MM.1S (cell line): ENCODE measurements around the gene FBN2.

Experiments
- DNase-seq: peaks from one replicate; pipeline ENCODE4 v3.0.0-alpha.2; 2015
- H2AFZ ChIP-seq: fragments of 300-600 bp; sonication (generic); 2 replicates; pipeline ENCODE4 v1.6.0; 2016; ENCODE audit warnings: antibody characterized with exemption, low read length
- H3F3A ChIP-seq: fragments of 300-600 bp; sonication (generic); 2 replicates; pipeline ENCODE4 v1.6.1; 2016; ENCODE audit warnings: mild to moderate bottlenecking, antibody characterized with exemption, low read length, moderate library complexity, mixed read lengths; ENCODE audit not compliant: insufficient read depth
- H3K27ac ChIP-seq: fragments of 300-600 bp; sonication (generic); 2 replicates; pipeline ENCODE4 v1.5.1; 2016; ENCODE audit warnings: mild to moderate bottlenecking, low read length
- H3K27me3 ChIP-seq: fragments of 300-600 bp; sonication (generic); replicated peaks from 2 replicates; pipeline ENCODE4 v1.6.0; 2016; ENCODE audit warnings: low read length; ENCODE audit not compliant: insufficient read depth
- H3K36me3 ChIP-seq: fragments of 300-600 bp; sonication (generic); replicated peaks from 2 replicates; pipeline ENCODE4 v1.6.1; 2016; ENCODE audit warnings: mild to moderate bottlenecking, low read length, mixed read lengths; ENCODE audit not compliant: insufficient read depth
- H3K4me1 ChIP-seq: fragments of 300-600 bp; sonication (generic); 2 replicates; pipeline ENCODE4 v1.6.1; 2016; ENCODE audit warnings: low read length, mixed read lengths
- H3K4me2 ChIP-seq: fragments of 300-600 bp; sonication (generic); 2 replicates; pipeline ENCODE4 v1.6.0; 2016; ENCODE audit warnings: low read depth, low read length
- H3K4me3 ChIP-seq: fragments of 300-600 bp; sonication (generic); 2 replicates; pipeline ENCODE4 v1.5.1; 2016; ENCODE audit warnings: low read length, mixed read lengths
- H3K79me2 ChIP-seq: fragments of 300-600 bp; sonication (generic); 2 replicates; pipeline ENCODE4 v1.6.1; 2016; ENCODE audit warnings: mixed run types, low read length, mixed read lengths
- H3K9ac ChIP-seq: fragments of 300-600 bp; sonication (generic); 2 replicates; pipeline ENCODE4 v1.6.1; 2016; ENCODE audit warnings: low read length, mixed read lengths
- H3K9me2 ChIP-seq: fragments of 300-600 bp; sonication (generic); replicated peaks from 2 replicates; pipeline ENCODE4 v1.6.1; 2016; ENCODE audit warnings: mild to moderate bottlenecking, low read length, mixed read lengths; ENCODE audit not compliant: insufficient read depth
- H3K9me3 ChIP-seq: fragments of 300-600 bp; sonication (generic); replicated peaks from 2 replicates; pipeline ENCODE4 v1.6.1; 2016; ENCODE audit warnings: mild to moderate bottlenecking, low read length, mixed read lengths; ENCODE audit not compliant: insufficient read depth
- H4K20me1 ChIP-seq: fragments of 300-600 bp; sonication (generic); 2 replicates; pipeline ENCODE4 v1.6.1; 2016; ENCODE audit warnings: mild to moderate bottlenecking, low read length, moderate library complexity, mixed read lengths; ENCODE audit not compliant: insufficient read depth
- EZH2 ChIP-seq: fragments of 300-600 bp; sonication (generic); optimal IDR thresholded peaks from 2 replicates; pipeline ENCODE3; 2017; ENCODE audit warnings: low read depth, mild to moderate bottlenecking, antibody characterized with exemption, low read length, mixed read lengths
- EZH2phosphoT487 ChIP-seq: fragments of 300-600 bp; sonication (generic); IDR thresholded peaks from 2 replicates; pipeline ENCODE4 v1.6.1; 2018; ENCODE audit warnings: antibody characterized with exemption, low read length
- TF ChIP-seq, protein P1 (sequence below): fragments of 300-600 bp; sonication (generic); IDR thresholded peaks from 2 replicates; pipeline ENCODE4 v1.5.1; 2016; ENCODE audit warnings: antibody characterized with exemption, low read length, mixed read lengths

The FBN2 gene

DNA sequence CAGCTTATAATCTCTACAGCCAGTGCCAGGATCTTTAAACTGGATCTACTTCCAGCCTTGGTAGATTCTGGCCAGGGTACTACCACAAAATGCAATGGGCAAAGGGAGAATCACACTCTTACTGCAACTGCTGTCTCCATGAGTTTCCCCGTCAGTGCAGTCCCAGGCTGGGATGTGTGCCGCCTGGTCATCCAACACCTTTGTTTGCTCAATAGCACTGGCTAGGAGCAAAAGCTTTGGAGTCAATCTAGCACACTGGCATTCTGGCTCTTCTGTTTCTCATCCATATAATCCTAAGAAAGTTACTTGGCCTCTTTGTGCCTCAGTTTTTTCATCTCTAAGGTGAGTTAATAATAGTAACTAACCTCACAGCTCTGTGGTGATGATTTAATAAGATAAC is 96.9 kb downstream of the FBN2 start:
- Histone ChIP-seq H3K9me2 (no peaks in the 10 kb centered on the region), H4K20me1 (no peaks in the 10 kb centered on the region), H3K9ac (no peak overlapping the region), H3K4me3 (no peak overlapping the region), H3K36me3 (no peaks in the 10 kb centered on the region), H3K79me2 (no peaks in the 10 kb centered on the region), H3F3A (no peaks in the 10 kb centered on the region), H3K27me3 (no peaks in the 10 kb centered on the region), H3K4me1 (no peaks in the 10 kb centered on the region), H2AFZ (no peak overlapping the region), H3K4me2 (no peak overlapping the region), H3K27ac (no peak overlapping the region), H3K9me3 (no peaks in the 10 kb centered on the region)
- TF ChIP-seq EZH2 (no peak), EZH2phosphoT487 (no peak)
- TF ChIP-seq, protein P1, sequence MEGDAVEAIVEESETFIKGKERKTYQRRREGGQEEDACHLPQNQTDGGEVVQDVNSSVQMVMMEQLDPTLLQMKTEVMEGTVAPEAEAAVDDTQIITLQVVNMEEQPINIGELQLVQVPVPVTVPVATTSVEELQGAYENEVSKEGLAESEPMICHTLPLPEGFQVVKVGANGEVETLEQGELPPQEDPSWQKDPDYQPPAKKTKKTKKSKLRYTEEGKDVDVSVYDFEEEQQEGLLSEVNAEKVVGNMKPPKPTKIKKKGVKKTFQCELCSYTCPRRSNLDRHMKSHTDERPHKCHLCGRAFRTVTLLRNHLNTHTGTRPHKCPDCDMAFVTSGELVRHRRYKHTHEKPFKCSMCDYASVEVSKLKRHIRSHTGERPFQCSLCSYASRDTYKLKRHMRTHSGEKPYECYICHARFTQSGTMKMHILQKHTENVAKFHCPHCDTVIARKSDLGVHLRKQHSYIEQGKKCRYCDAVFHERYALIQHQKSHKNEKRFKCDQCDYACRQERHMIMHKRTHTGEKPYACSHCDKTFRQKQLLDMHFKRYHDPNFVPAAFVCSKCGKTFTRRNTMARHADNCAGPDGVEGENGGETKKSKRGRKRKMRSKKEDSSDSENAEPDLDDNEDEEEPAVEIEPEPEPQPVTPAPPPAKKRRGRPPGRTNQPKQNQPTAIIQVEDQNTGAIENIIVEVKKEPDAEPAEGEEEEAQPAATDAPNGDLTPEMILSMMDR = no peak
- no peak for DNase-seq

DNA sequence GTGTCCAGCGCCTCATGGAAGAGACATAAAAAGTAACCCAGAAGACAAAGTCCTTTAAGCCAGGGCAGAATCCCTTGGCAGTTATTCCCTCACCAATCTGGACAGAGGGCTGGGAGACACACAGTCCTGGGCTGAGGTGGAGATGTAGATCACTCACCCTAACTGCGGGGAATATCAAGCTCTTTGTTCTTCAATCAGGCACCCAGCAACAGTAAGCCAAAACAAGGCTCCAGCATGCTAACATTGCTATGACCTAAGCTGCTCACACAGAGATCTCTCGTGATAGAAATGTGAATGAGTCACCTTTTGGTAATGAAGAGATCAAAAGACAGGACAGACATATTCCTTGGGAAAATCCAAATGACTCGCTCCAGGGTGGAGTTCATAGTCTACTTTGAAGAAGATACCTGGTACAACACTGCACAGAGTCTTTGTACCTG is 101.3 kb downstream of the FBN2 start:
- Histone ChIP-seq H3K4me1 (no peaks in the 10 kb centered on the region), H3K27ac (no peak overlapping the region), H4K20me1 (no peaks in the 10 kb centered on the region), H3K27me3 (no peaks in the 10 kb centered on the region), H3K4me3 (no peak overlapping the region), H3K36me3 (no peaks in the 10 kb centered on the region), H3K4me2 (no peak overlapping the region), H3K9me3 (no peaks in the 10 kb centered on the region), H3K9me2 (no peaks in the 10 kb centered on the region), H3K9ac (no peak overlapping the region), H2AFZ (no peak overlapping the region), H3F3A (no peaks in the 10 kb centered on the region), H3K79me2 (no peaks in the 10 kb centered on the region)
- TF ChIP-seq, protein P1 = no peak
- TF ChIP-seq EZH2phosphoT487 (no peak), EZH2 (no peak)
- no peak for DNase-seq

DNA sequence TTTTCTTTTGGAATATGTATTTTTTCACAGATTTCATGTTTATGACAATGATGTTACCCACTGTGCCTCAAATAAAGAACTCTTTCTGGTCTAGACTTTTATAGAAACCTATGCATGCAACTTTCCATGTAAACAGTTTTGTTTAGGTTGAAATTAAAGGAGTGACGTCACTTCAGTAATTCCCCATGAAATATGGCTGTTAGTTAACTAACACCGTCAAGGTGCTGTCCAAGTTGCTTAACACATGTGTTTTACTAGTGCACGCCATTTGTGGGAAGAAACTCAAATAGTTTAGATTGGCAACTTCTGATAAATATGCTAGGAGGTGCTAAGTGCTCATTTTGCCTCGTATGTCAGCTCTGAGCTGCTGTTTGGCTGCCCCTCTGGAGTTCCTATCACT is 102.2 kb downstream of the FBN2 start:
- Histone ChIP-seq H3K9me3 (no peaks in the 10 kb centered on the region), H3K27ac (no peak overlapping the region), H4K20me1 (no peaks in the 10 kb centered on the region), H3K9me2 (no peaks in the 10 kb centered on the region), H3K4me2 (no peak overlapping the region), H2AFZ (no peak overlapping the region), H3K36me3 (no peaks in the 10 kb centered on the region), H3K27me3 (no peaks in the 10 kb centered on the region), H3K4me3 (no peak overlapping the region), H3K79me2 (no peaks in the 10 kb centered on the region), H3F3A (no peaks in the 10 kb centered on the region), H3K4me1 (no peaks in the 10 kb centered on the region), H3K9ac (no peak overlapping the region)
- DNase-seq = no peak
- TF ChIP-seq EZH2phosphoT487 (no peak), EZH2 (no peak)
- TF ChIP-seq, protein P1 = no peak
